ENCODE measurements around the gene ERP29. TPM values are rescaled to one million over a fixed set of nuclear protein-coding genes. Genes with fewer than 3 reads are reported as not detected.
A peak's percentile ranks its signal among the peaks of the same experiment; 100 is the strongest.
"Not testable (repeated sequence)": the region's sequence is repeated elsewhere in the genome, so short reads cannot be mapped to it uniquely, and the experiment has no call there.

Gene ERP29
- total RNA-seq, 2 donors from 2014 or later = 46.0 to 61.7 TPM

DNA sequence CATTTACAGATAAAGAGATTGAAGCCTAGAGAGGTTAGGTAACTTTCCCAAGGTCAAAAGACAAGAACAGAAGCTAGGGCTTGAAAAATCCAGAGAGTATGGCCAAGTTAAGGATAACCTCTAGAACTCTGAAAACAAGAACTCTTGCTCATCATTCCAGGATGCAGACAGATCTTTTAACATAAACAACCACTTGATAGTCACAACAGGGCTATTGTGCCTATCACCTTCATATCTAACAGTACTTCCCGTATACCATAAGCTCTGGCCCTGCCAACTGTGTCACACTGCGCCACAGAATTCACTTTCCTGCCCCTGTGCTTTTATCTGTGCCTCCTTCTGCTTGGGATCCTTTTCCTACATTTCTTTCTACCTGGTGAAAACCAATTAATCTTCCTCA lies 18.2 kb downstream of the ERP29 start:
- H3K27ac Mint-ChIP-seq = no peak overlapping the region
- DNase-seq (ENCODE audit: low spot score) (no peak), ATAC-seq (no peak)
- no peak overlapping the region for H3K4me3 Mint-ChIP-seq
- peaks cover 5 to 6% of the 10 kb centered on the region in 2 donors for H3K4me1 Mint-ChIP-seq (ENCODE audit: low read depth in 2 of 2)
- no peaks in the 10 kb centered on the region for H3K9me3 Mint-ChIP-seq
- H3K36me3 Mint-ChIP-seq = peaks cover 23% of the 10 kb centered on the region
- no peaks in the 10 kb centered on the region for H3K27me3 Mint-ChIP-seq

DNA sequence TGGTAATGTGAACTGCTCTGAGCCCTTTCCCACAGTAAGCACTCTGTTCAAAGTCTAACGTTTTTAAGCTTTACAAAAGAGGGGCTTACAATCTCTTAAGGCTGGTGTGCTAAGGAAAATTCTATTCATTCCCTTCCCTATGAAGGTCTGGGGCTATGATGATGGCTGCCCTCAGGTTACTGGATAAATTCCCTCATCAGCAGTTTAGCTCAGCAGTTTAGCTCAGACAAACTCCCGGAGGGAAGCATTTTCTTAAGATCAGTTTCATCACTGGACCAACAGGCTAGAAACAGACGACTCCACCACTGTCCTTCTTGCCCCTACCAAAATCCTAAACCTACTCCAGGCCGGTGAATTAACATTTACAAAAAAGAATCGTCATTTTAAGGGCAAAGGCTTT lies 19.1 kb downstream of the ERP29 start:
- Mint-ChIP-seq H3K27me3 (no peaks in the 10 kb centered on the region), H3K4me1 (ENCODE audit: low read depth in 2 of 2) (peaks cover 5 to 6% of the 10 kb centered on the region in 2 donors), H3K9me3 (no peaks in the 10 kb centered on the region), H3K27ac (peak overlapping the region in 1 of 2 donors; percentile 11), H3K36me3 (peaks cover 23% of the 10 kb centered on the region), H3K4me3 (no peak overlapping the region)
- no peak for DNase-seq (ENCODE audit: low spot score)
- no peak for ATAC-seq

DNA sequence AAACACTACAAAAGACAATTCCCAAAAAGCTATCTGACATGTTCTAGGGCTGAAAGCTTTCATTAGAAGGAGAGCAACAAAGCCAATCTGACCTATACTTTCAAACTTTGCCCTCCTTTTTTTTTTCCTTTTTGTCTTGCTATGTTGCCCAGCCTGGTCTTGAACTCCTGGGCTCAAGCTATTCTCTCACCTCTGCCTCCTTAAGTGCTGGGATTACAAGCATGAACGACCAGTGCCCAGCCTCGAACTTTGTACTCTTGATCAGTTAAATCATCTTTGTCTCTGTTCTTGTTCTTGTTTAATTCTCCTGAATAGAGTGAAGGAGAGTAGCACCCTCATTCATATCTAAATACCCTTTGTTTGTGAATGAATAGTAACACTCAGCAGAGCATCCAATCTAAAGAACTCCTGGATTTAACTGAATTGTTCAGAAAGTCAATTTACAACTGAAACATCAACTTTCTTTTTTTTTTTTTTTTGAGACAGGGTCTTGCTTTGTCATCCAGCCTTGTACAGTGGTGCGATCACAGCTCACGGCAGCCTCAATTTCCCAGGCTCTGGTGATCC lies 22.1 kb downstream of the ERP29 start:
- Mint-ChIP-seq H3K4me3 (no peak overlapping the region), H3K36me3 (peaks cover 30% of the 10 kb centered on the region), H3K27ac (peak overlapping the region in 1 of 2 donors; percentile 30), H3K4me1 (ENCODE audit: low read depth in 2 of 2) (peaks cover 5 to 6% of the 10 kb centered on the region in 2 donors), H3K9me3 (no peaks in the 10 kb centered on the region), H3K27me3 (no peaks in the 10 kb centered on the region)
- ATAC-seq (no peak), DNase-seq (ENCODE audit: low spot score) (no peak)

DNA sequence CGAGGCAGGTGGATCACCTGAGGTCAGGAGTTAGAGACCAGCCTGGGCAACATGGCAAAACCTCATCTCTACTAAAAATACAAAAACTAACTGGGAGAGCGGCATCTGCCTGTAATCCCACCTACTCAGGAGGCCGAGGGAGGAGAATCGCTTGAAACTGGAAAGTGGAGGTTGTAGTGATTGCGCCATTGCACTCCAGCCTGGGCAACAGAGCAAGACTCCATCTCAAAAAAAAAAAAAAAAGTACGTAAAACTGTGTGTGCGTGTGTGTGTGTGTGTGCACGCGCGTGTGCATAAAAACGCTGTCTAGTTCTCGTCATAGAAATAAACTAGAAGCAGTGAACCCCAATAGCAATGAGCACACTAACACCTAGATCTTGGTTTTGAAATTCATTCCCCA lies 23.4 kb downstream of the ERP29 start:
- not testable (repeated sequence) for H3K4me1 Mint-ChIP-seq (ENCODE audit: low read depth in 2 of 2); H3K4me3 Mint-ChIP-seq; DNase-seq (ENCODE audit: low spot score); H3K9me3 Mint-ChIP-seq; ATAC-seq; H3K27me3 Mint-ChIP-seq; H3K27ac Mint-ChIP-seq
- peaks cover 30% of the 10 kb centered on the region for H3K36me3 Mint-ChIP-seq

DNA sequence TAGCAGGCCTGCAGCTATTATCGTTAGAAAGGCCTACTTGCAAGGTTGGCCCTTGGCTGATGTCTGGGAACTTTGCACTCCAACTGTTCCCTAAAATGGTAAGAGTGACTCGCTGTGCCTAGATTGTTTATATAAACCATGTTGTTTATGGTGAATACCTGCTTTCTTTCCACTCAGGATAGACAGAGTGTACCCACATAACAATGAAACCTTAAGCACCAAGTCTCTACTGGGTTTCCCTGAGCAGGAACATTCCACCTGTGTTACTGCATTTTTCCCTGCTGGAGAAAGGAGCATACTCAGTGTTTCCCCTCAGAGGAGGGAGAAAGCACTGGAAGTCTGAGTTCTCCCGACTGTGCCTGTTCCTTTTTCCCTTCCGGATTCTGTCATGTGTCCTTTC lies 32.8 kb downstream of the ERP29 start:
- Mint-ChIP-seq H3K27ac (no peak overlapping the region), H3K36me3 (peaks cover 21% of the 10 kb centered on the region), H3K4me3 (no peak overlapping the region), H3K4me1 (ENCODE audit: low read depth in 2 of 2) (no peaks in the 10 kb centered on the region), H3K27me3 (no peaks in the 10 kb centered on the region), H3K9me3 (no peaks in the 10 kb centered on the region)
- no peak for DNase-seq (ENCODE audit: low spot score)
- ATAC-seq = no peak

DNA sequence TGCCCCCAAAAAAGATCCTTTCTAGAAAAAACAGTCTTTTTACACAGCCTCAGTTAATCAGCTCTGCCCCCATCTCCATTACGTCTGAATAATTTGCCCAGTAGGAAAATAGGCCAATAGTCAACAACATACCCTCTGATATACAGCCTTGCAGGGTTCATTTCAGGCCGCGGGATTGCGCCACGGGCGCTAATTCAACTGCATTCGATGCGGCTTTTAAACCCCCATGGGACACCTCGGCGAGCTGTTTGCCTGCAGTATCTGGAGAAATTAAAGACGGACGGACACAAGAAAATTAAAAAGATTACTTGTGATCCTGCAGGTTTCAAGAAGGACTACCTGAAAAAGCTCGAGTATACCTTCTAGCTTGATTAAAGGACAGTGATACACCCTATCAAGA lies 36.1 kb downstream of the ERP29 start:
- H3K27ac Mint-ChIP-seq = no peak overlapping the region
- no peak overlapping the region for H3K4me3 Mint-ChIP-seq
- no peak for DNase-seq (ENCODE audit: low spot score)
- peaks cover 32% of the 10 kb centered on the region for H3K36me3 Mint-ChIP-seq
- no peak for ATAC-seq
- H3K27me3 Mint-ChIP-seq = no peaks in the 10 kb centered on the region
- H3K9me3 Mint-ChIP-seq = no peaks in the 10 kb centered on the region
- no peaks in the 10 kb centered on the region for H3K4me1 Mint-ChIP-seq (ENCODE audit: low read depth in 2 of 2)

DNA sequence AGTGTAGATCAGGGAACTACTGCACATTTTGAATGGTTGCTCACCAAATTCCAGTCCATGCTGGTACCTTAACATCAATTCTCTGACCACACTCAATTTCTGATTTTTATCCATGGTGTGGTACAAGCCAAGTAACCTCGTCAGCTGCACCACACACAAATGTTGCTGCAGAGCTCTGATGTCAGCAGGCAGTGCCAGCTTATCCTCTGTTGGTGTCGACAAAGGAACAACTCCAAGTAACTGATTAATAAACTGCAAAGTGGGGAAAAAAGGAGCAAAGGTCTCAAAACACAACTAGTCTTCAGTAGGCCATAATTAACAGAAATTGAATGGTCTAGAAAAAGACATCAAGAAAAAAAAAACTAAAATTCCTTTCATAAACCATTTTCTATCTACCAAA lies 47.9 kb downstream of the ERP29 start:
- Mint-ChIP-seq H3K9me3 (no peaks in the 10 kb centered on the region), H3K27ac (no peak overlapping the region)

DNA sequence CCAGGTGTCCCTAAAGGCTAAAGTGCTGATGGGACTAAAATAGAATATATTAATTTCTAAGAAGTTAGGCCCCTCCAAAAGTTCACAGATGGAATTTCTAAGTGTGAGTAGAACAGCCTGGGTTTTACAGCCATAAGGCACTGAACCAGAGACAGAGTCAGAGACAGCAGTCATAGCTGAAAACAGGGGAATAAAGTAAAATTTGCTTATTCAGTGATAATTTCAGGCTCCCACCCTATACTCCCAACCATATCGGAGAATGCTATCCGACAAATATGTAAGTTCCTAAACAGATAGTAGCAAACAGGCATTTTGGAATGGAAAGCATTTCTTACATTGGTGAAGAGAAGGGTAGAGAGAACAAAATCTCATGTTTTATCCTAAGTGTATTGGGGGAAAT lies 50.0 kb downstream of the ERP29 start:
- DNase-seq (ENCODE audit: low spot score) (no peak), ATAC-seq (no peak)
- Mint-ChIP-seq H3K27me3 (no peaks in the 10 kb centered on the region), H3K9me3 (no peaks in the 10 kb centered on the region), H3K36me3 (peaks cover 14% of the 10 kb centered on the region), H3K4me1 (ENCODE audit: low read depth in 2 of 2) (peaks cover 0 to 7% of the 10 kb centered on the region in 2 donors), H3K27ac (no peak overlapping the region), H3K4me3 (no peak overlapping the region)

More for the DNA sequence above, 47.9 kb downstream of the ERP29 start:
- Mint-ChIP-seq H3K27me3 (no peaks in the 10 kb centered on the region), H3K4me3 (no peak overlapping the region), H3K36me3 (peaks cover 6% of the 10 kb centered on the region), H3K4me1 (ENCODE audit: low read depth in 2 of 2) (no peaks in the 10 kb centered on the region)
- DNase-seq (ENCODE audit: low spot score) = no peak
- ATAC-seq = no peak

DNA sequence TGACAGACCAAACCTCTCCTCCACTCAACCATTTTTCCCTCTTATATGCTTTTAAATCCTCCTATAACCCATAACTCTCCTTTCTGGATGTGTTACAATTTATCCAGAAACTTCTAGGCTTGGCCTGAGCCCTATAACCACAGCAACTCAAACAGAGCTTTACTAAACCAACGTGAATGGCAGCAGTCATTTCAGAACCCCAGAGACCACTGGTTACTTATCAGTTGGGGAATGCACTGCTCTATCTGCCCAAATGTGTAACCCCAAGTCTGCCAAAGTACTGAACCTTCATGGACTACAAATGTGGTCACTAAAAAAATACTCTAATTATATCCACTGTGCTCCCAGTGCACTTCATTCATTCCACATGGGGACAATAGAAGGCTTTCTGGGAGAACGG lies 53.3 kb downstream of the ERP29 start:
- no peak overlapping the region for H3K4me3 Mint-ChIP-seq
- peaks cover 0 to 7% of the 10 kb centered on the region in 2 donors for H3K4me1 Mint-ChIP-seq (ENCODE audit: low read depth in 2 of 2)
- H3K36me3 Mint-ChIP-seq = peaks cover 19% of the 10 kb centered on the region
- H3K9me3 Mint-ChIP-seq = no peaks in the 10 kb centered on the region
- H3K27ac Mint-ChIP-seq = peak overlapping the region; percentile 1
- no peaks in the 10 kb centered on the region for H3K27me3 Mint-ChIP-seq
- ATAC-seq (peak in 1 of 2 donors; percentile 43), DNase-seq (ENCODE audit: low spot score) (no peak)

Other genes with a start within 250 kb of the ERP29 start
- gene ALDH2, start 246.5 kb upstream of the ERP29 start, total RNA-seq = not detected
- gene MAPKAPK5, start 171.2 kb upstream of the ERP29 start, total RNA-seq = 10 to 100 TPM; 64.3 to 84.2 TPM
- 10 to 100 TPM in 1 of 2 donors, 1 to 10 TPM in 1; 6.2 to 17.3 TPM for gene TMEM116, start 261 bp upstream of the ERP29 start, total RNA-seq
- gene NAA25, start 95.4 kb downstream of the ERP29 start, total RNA-seq = 10 to 100 TPM; 31.6 to 78.3 TPM
- gene TRAFD1, start 112.1 kb downstream of the ERP29 start, total RNA-seq = 10 to 100 TPM; 50.9 to 81.4 TPM